DOHH2 (cell line): ENCODE data around the gene KCTD5.
A peak's percentile ranks its signal among the peaks of the same experiment; 100 is the strongest.
"Not testable (repeated sequence)": the region's sequence is repeated elsewhere in the genome, so short reads cannot be mapped to it uniquely, and the experiment has no call there.

Experiments used
- H3F3A ChIP-seq: fragments of 200-600 bp; sonication (generic), shearing (Covaris generic); 2 replicates; pipeline ENCODE4 v1.6.0; 2016; ENCODE audit warnings: antibody characterized with exemption, mild to moderate bottlenecking; ENCODE audit not compliant: control insufficient read depth, insufficient read depth
- H3K27ac ChIP-seq: fragments of 200-600 bp; sonication (generic); 2 replicates; pipeline ENCODE4 v1.5.1; 2014; ENCODE audit warnings: low read depth, mild to moderate bottlenecking, low read length, moderate library complexity
- H3K27me3 ChIP-seq: fragments of 200-600 bp; sonication (generic); 2 replicates; pipeline ENCODE4 v1.6.1; 2014; ENCODE audit warnings: mild to moderate bottlenecking, low read length, mixed read lengths; ENCODE audit not compliant: control insufficient read depth
- H3K36me3 ChIP-seq: fragments of 200-600 bp; sonication (generic); 2 replicates; pipeline ENCODE4 v1.6.1; 2014; ENCODE audit warnings: mild to moderate bottlenecking, low read length, moderate library complexity, mixed read lengths; ENCODE audit not compliant: control insufficient read depth
- H3K4me1 ChIP-seq: fragments of 200-600 bp; sonication (generic); 2 replicates; pipeline ENCODE4 v1.6.1; 2014; ENCODE audit warnings: mild to moderate bottlenecking, low read length, mixed read lengths; ENCODE audit not compliant: control insufficient read depth
- H3K4me2 ChIP-seq: fragments of 200-600 bp; sonication (generic); 2 replicates; pipeline ENCODE4 v1.6.0; 2014; ENCODE audit warnings: mild to moderate bottlenecking, low read length, moderate library complexity
- H3K4me3 ChIP-seq: fragments of 200-600 bp; sonication (generic); 2 replicates; pipeline ENCODE4 v1.5.1; 2014; ENCODE audit warnings: mild to moderate bottlenecking, low read length, mixed read lengths
- H3K79me2 ChIP-seq: fragments of 200-600 bp; sonication (generic); 2 replicates; pipeline ENCODE4 v1.6.1; 2014; ENCODE audit warnings: mild to moderate bottlenecking, low read length, mixed read lengths; ENCODE audit not compliant: control insufficient read depth
- H3K9me2 ChIP-seq: fragments of 200-600 bp; sonication (generic); replicated peaks from 2 replicates; pipeline ENCODE4 v1.6.1; 2014; ENCODE audit warnings: mild to moderate bottlenecking, low read length, mixed read lengths; ENCODE audit not compliant: control insufficient read depth
- H3K9me3 ChIP-seq: fragments of 200-600 bp; sonication (generic); 2 replicates; pipeline ENCODE4 v1.6.1; 2014; ENCODE audit warnings: antibody characterized with exemption, low read length, mixed read lengths; ENCODE audit not compliant: control insufficient read depth, insufficient read depth
- H4K20me1 ChIP-seq: fragments of 200-600 bp; sonication (generic); 2 replicates; pipeline ENCODE4 v1.6.0; 2014; ENCODE audit warnings: low read depth, mild to moderate bottlenecking, antibody characterized with exemption, low read length, moderate library complexity; ENCODE audit not compliant: control insufficient read depth, insufficient read depth
- CTCF ChIP-seq: fragments of 200-600 bp; sonication (generic); IDR thresholded peaks from one replicate; pipeline ENCODE4 v1.5.1; 2014; ENCODE audit warnings: antibody characterized with exemption, mild to moderate bottlenecking, low read depth, low read length; ENCODE audit not compliant: poor library complexity, severe bottlenecking
- EZH2phosphoT487 ChIP-seq: fragments of 200-600 bp; sonication (generic); IDR thresholded peaks from 2 replicates; pipeline ENCODE4 v1.6.1; 2017; ENCODE audit warnings: borderline replicate concordance, mild to moderate bottlenecking, antibody characterized with exemption, low read length, moderate library complexity, mixed read lengths

Gene KCTD5

GRCh38 chr16:2660755-2661373, 21.5 kb upstream of the KCTD5 start:
- not testable (repeated sequence) for H3K27me3 ChIP-seq, H3F3A ChIP-seq, H3K9me2 ChIP-seq, H3K27ac ChIP-seq, H3K4me3 ChIP-seq, H3K4me2 ChIP-seq, H4K20me1 ChIP-seq, H3K4me1 ChIP-seq, H3K36me3 ChIP-seq, H3K9me3 ChIP-seq, H3K79me2 ChIP-seq
- peak; percentile 44 for TF ChIP-seq CTCF

GRCh38 chr16:2663553-2664546, 18.5 kb upstream of the KCTD5 start:
- no peaks in the 10 kb centered on the region for H3K27me3 ChIP-seq
- no peaks in the 10 kb centered on the region for H4K20me1 ChIP-seq
- H3K4me1 ChIP-seq = no peaks in the 10 kb centered on the region
- no peaks in the 10 kb centered on the region for H3K36me3 ChIP-seq
- no peaks in the 10 kb centered on the region for H3K79me2 ChIP-seq
- no peak overlapping the region for H3K4me2 ChIP-seq
- H3K27ac ChIP-seq = no peak overlapping the region
- H3K4me3 ChIP-seq = no peak overlapping the region
- no peaks in the 10 kb centered on the region for H3K9me2 ChIP-seq
- TF ChIP-seq CTCF (no peak), EZH2phosphoT487 (no peak)
- no peaks in the 10 kb centered on the region for H3F3A ChIP-seq
- H3K9me3 ChIP-seq = no peaks in the 10 kb centered on the region

GRCh38 chr16:2664574-2664982, 17.7 kb upstream of the KCTD5 start:
- no peaks in the 10 kb centered on the region for H3F3A ChIP-seq
- no peaks in the 10 kb centered on the region for H4K20me1 ChIP-seq
- no peaks in the 10 kb centered on the region for H3K36me3 ChIP-seq
- H3K4me2 ChIP-seq = no peak overlapping the region
- H3K4me1 ChIP-seq = no peaks in the 10 kb centered on the region
- H3K9me3 ChIP-seq = no peaks in the 10 kb centered on the region
- H3K9me2 ChIP-seq = no peaks in the 10 kb centered on the region
- TF ChIP-seq EZH2phosphoT487 = no peak
- TF ChIP-seq CTCF = no peak
- no peaks in the 10 kb centered on the region for H3K79me2 ChIP-seq
- no peak overlapping the region for H3K4me3 ChIP-seq
- H3K27me3 ChIP-seq = no peaks in the 10 kb centered on the region
- H3K27ac ChIP-seq = no peak overlapping the region

- H3F3A ChIP-seq, H3K4me1 ChIP-seq, H3K9me3 ChIP-seq, H3K27me3 ChIP-seq, H3K4me3 ChIP-seq, H3K27ac ChIP-seq, H3K36me3 ChIP-seq, H4K20me1 ChIP-seq, H3K79me2 ChIP-seq, H3K9me2 ChIP-seq, H3K4me2 ChIP-seq: not testable (repeated sequence)
Observed at GRCh38 chr16:2666671-2667070, 15.7 kb upstream of the KCTD5 start.

GRCh38 chr16:2669587-2669986, 12.7 kb upstream of the KCTD5 start:
- not testable (repeated sequence) for H3K4me3 ChIP-seq, H3K4me2 ChIP-seq, H3K9me3 ChIP-seq, H3K36me3 ChIP-seq, H4K20me1 ChIP-seq, H3F3A ChIP-seq, H3K27ac ChIP-seq, H3K27me3 ChIP-seq, H3K9me2 ChIP-seq
- H3K79me2 ChIP-seq = peaks cover 11% of the 10 kb centered on the region
- peaks cover 21% of the 10 kb centered on the region for H3K4me1 ChIP-seq
